Lower leg skin (tissue), 3 donors: ENCODE results near the gene MIPOL1.

Source experiments
- CTCF ChIP-seq, 3 donors: fragments of 450-650 bp; IDR thresholded peaks; one replicate each; pipeline ENCODE4 v1.5.1; 2016; ENCODE audit warnings: antibody characterized with exemption in 3 of 3, mild to moderate bottlenecking in 3 of 3, moderate library complexity in 2 of 3
- POLR2A ChIP-seq, 2 donors: fragments of 450-650 bp; IDR thresholded peaks; one replicate each; pipeline ENCODE4 v1.6.1; 2016 to 2017; ENCODE audit warnings: antibody characterized with exemption in 2 of 2, mild to moderate bottlenecking in 1 of 2, moderate library complexity in 1 of 2

GRCh38 chr14:37221073-37221472 is 23.3 kb downstream of the MIPOL1 start:
- TF ChIP-seq CTCF (IDR thresholded peaks at IDR 0.05) (no peak), POLR2A (IDR thresholded peaks at IDR 0.05) (no peak)
